Stomach smooth muscle (tissue), 2 donors: Measurements from ENCODE around the gene DST.
A peak's percentile ranks its signal among the peaks of the same experiment; 100 is the strongest.

ENCODE experiments used
- H3K27ac ChIP-seq: one replicate; pipeline ENCODE4 v1.7.0; 2013; ENCODE audit warnings: mild to moderate bottlenecking, low read length, inconsistent platforms
- H3K27me3 ChIP-seq, 2 donors: one replicate each; pipeline ENCODE4 v1.7.0; 2013; ENCODE audit warnings: low read length in 2 of 2; ENCODE audit not compliant: insufficient read depth in 2 of 2, control insufficient read depth in 1 of 2
- H3K36me3 ChIP-seq, 2 donors: one replicate each; pipeline ENCODE4 v1.7.0; 2013; ENCODE audit warnings: low read length in 2 of 2; ENCODE audit not compliant: control insufficient read depth in 2 of 2, insufficient read depth in 2 of 2
- H3K4me1 ChIP-seq: one replicate; pipeline ENCODE4 v1.7.0; 2013; ENCODE audit warnings: low read length; ENCODE audit not compliant: control insufficient read depth, insufficient read depth
- H3K4me3 ChIP-seq, 2 donors: one replicate each; pipeline ENCODE4 v1.7.0; 2013; ENCODE audit warnings: low read length in 2 of 2
- H3K9ac ChIP-seq, 2 donors: one replicate each; pipeline ENCODE4 v1.7.0; 2013; ENCODE audit warnings: low read length in 2 of 2, mild to moderate bottlenecking in 1 of 2
- H3K9me3 ChIP-seq, 2 donors: one replicate each; pipeline ENCODE4 v1.7.0; 2013; ENCODE audit warnings: low read length in 2 of 2; ENCODE audit not compliant: control insufficient read depth in 2 of 2
- donor health status: healthy.
- donor health status: Pancreatic carcinoma.

The DST gene

DNA sequence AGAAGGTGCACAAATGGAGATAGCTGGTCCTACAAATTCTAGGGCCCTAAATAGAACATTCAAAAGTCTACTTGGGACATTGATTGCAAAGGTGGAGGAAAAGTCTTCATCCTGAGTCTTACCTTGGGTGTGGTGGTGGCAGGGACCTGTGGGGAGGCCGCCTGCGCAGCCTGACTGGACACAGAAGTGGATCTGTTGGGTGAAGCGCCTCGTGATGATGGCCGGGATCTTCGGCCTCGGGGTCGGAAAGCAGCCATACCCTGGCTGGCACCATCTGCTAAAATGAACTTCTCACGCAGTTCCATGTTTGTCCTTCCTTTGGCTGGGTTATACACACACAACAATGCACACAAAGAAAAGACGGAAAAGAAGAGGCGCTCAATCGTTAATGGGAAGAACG lies 179.2 kb downstream of the DST start:
- Histone ChIP-seq H3K9me3 (no peaks in the 10 kb centered on the region), H3K9ac (no peak overlapping the region), H3K36me3 (peaks cover 42 to 51% of the 10 kb centered on the region in 2 donors), H3K4me1 (no peaks in the 10 kb centered on the region), H3K4me3 (no peak overlapping the region), H3K27ac (no peak overlapping the region), H3K27me3 (no peaks in the 10 kb centered on the region)

DNA sequence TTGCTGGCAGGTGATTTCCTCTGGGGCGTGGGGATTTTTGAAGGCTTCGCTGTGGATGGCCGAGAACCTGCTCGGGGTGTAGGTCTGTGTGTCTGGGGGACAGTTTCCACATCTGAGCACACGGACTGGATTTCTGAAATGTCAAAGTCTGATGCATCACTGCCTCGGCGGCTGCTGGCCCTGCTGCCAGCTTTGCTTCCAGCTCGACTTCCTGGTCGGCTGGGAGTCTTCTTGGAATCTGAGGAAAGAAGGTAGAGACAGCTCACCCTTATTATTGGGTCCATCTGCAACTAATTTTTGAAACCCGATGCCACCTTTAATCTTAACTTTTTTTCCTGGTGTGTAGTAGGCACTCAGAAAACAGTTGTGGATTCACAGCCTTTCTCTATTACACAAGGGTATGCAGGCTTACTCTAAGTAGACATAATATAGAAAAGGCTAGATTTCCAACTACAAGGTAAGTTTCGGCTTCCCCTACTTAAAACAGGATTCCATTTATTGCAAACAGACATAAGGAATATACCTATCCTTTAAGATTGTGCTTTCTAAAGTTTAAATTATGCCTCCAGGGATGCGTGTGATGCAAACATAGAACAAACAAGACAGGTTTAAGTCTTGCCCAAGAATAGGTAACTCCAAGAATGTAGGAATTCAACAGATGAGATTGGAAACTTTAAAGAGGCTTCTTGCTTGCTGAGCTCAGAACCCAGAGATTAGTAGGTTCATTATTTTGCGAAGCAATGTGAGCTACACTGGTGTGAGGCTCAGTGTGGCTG lies 183.5 kb downstream of the DST start:
- Histone ChIP-seq H3K9me3 (no peaks in the 10 kb centered on the region), H3K9ac (no peak overlapping the region), H3K36me3 (peaks cover 48 to 49% of the 10 kb centered on the region in 2 donors), H3K27me3 (no peaks in the 10 kb centered on the region), H3K4me1 (no peaks in the 10 kb centered on the region), H3K4me3 (no peak overlapping the region), H3K27ac (no peak overlapping the region)

DNA sequence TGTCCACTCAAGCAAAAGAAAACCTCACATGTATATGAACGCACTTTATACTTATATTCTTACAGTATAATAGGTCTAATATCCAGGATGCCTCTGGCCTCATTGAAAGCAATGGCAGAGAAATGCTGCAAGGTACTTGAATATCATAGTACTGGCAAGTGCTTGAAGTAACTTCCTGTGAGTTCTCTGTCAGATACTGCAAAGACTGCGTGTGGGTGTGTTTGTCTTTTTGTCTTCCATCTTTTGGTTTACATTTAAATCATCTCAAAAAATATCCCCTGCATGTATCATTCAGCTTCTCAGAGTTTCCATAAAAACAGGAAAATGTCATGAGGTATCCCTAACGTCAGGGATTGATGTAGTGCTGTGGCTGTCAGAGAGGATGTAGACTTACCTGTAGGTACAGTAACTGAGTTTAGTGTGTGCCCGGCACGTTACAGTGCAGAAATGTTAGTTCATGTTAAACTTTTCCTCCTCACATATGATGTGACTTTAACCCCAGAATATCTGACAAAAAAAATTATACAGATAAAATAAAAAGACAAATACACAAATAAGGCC lies 184.3 kb downstream of the DST start:
- H3K9ac ChIP-seq, result no peak overlapping the region
- H3K27me3 ChIP-seq, result no peaks in the 10 kb centered on the region
- H3K36me3 ChIP-seq, result peaks cover 40 to 42% of the 10 kb centered on the region in 2 donors
- no peaks in the 10 kb centered on the region for H3K9me3 ChIP-seq
- H3K4me1 ChIP-seq, result no peaks in the 10 kb centered on the region
- no peak overlapping the region for H3K4me3 ChIP-seq
- no peak overlapping the region for H3K27ac ChIP-seq

DNA sequence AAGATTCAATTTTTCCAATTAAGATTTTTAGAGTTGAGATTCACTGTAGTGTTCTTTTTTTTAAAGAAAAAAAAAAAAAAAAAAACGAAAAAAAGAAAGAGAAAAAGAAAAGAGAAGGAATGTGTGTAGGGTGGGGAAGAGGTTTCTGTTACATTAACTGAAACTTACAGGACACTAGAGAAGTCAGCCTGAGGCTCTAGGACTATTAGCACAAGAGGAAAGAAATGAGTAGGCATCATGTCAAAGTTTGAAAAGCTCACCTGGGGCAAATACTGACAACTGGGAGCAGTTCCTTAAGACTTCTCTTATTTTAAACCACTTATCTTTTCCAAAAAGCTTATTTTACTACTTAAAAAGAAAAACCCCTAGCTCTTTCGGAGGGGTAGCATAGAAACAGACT lies 185.9 kb downstream of the DST start:
- no peak overlapping the region for H3K27ac ChIP-seq
- no peaks in the 10 kb centered on the region for H3K27me3 ChIP-seq
- no peak overlapping the region for H3K4me3 ChIP-seq
- H3K36me3 ChIP-seq, result peaks cover 30 to 33% of the 10 kb centered on the region in 2 donors
- no peaks in the 10 kb centered on the region for H3K4me1 ChIP-seq
- no peak overlapping the region for H3K9ac ChIP-seq
- H3K9me3 ChIP-seq, result no peaks in the 10 kb centered on the region

DNA sequence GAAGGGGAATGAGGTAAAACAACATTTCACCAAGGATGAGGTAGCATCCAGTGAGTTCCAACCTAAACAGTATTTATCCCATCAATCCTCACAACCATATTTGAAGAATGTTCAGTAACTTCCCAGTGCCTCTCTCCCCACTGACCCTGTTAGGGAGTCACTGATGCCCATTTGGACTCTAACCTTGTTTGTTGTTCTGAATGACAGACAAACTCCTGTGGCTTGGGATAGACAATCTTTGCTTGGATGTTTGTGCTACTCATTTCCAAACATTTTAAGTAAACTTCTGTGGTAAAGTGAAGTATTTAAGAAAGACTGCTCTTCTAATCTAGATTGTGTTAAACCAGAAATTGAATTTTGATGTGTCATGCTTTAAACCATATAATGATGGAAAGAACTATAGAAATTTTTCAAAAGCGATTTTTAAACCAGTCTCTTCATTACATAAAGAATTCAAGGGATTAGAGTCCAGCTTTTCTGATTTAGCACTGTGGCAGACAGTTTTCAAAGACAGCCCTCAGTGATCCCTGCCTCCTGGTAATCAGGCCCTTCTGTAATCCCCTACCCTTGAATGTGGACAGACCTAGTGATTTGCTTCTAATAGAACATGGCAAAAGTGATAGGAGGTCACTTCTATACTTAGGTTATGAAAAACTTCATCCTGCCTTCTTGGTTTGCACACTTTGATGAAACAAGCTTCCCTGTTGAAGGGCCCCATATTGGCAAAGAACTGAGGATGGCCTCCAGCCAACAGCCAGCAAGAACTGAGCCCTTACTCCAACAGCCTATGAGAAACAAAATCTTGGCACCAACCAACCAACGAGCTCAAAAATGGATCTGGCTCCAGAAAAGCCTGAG lies 191.6 kb downstream of the DST start:
- H3K27me3 ChIP-seq, result no peaks in the 10 kb centered on the region
- H3K36me3 ChIP-seq, result peaks cover 3 to 4% of the 10 kb centered on the region in 2 donors
- H3K4me1 ChIP-seq, result peaks cover 11% of the 10 kb centered on the region
- no peak overlapping the region for H3K9ac ChIP-seq
- no peak overlapping the region for H3K4me3 ChIP-seq
- peak overlapping the region; percentile 47 for H3K27ac ChIP-seq
- H3K9me3 ChIP-seq, result no peaks in the 10 kb centered on the region

- no peaks in the 10 kb centered on the region for H3K9me3 ChIP-seq
- peak overlapping the region; percentile 47 for H3K27ac ChIP-seq
- H3K9ac ChIP-seq, result no peak overlapping the region
- H3K4me3 ChIP-seq, result no peak overlapping the region
- peaks cover 3% of the 10 kb centered on the region in 2 donors for H3K36me3 ChIP-seq
- no peaks in the 10 kb centered on the region for H3K27me3 ChIP-seq
- H3K4me1 ChIP-seq, result peaks cover 11% of the 10 kb centered on the region
These were observed 192.3 kb downstream of the DST start for GRCh38 chr6:56450376-56450775.

- H3K9me3 ChIP-seq, result no peaks in the 10 kb centered on the region
- no peak overlapping the region for H3K27ac ChIP-seq
- no peak overlapping the region for H3K9ac ChIP-seq
- peaks cover 16% of the 10 kb centered on the region for H3K4me1 ChIP-seq
- no peaks in the 10 kb centered on the region for H3K36me3 ChIP-seq
- no peak overlapping the region for H3K4me3 ChIP-seq
- H3K27me3 ChIP-seq, result no peaks in the 10 kb centered on the region
These were observed 194.6 kb downstream of the DST start for GRCh38 chr6:56448046-56448445.

GRCh38 chr6:56445818-56446217 lies 196.9 kb downstream of the DST start:
- H3K4me3 ChIP-seq, result no peak overlapping the region
- H3K27me3 ChIP-seq, result no peaks in the 10 kb centered on the region
- no peaks in the 10 kb centered on the region for H3K9me3 ChIP-seq
- peak overlapping the region; percentile 64 for H3K27ac ChIP-seq
- peak overlapping the region in 1 of 2 donors; percentile 32 for H3K9ac ChIP-seq
- H3K4me1 ChIP-seq, result peaks cover 16% of the 10 kb centered on the region
- no peaks in the 10 kb centered on the region for H3K36me3 ChIP-seq

DNA sequence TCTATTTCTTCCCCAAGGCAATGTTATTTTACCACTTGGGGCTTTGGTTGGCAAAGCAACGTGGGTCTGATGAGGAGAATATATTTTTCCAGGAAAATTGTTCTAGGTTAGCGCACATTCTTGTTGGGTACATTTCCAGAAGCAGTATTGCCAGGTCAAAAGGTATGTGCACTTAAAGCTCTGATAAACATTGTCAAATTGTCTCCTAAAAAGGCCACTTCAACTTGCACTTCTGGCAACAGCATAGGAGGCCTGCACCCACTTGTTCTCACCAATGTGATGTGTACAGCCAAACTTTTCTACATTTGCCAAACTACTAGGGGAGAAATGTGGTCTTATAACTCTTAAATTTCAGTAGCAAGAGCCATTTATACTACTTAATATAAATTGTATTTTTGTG lies 197.8 kb downstream of the DST start:
- Histone ChIP-seq H3K4me1 (peaks cover 21% of the 10 kb centered on the region), H3K4me3 (no peak overlapping the region), H3K27ac (peak overlapping the region; percentile 64), H3K9ac (peak overlapping the region in 1 of 2 donors; percentile 32), H3K27me3 (no peaks in the 10 kb centered on the region), H3K9me3 (peaks cover 0 to under 1% of the 10 kb centered on the region in 2 donors), H3K36me3 (no peaks in the 10 kb centered on the region)

- Histone ChIP-seq H3K27ac (no peak overlapping the region), H3K4me3 (no peak overlapping the region)
These were observed 202.1 kb downstream of the DST start for GRCh38 chr6:56440551-56440981.

More at GRCh38 chr6:56440551-56440981, 202.1 kb downstream of the DST start:
- Histone ChIP-seq H3K9me3 (peaks cover 0 to 3% of the 10 kb centered on the region in 2 donors), H3K27me3 (no peaks in the 10 kb centered on the region), H3K9ac (no peak overlapping the region), H3K36me3 (no peaks in the 10 kb centered on the region), H3K4me1 (peaks cover 10% of the 10 kb centered on the region)
